Left lobe of liver (tissue), 2 donors: Measurements from ENCODE around the gene CEMIP2. TPM values are rescaled to one million over a fixed set of nuclear protein-coding genes. Genes with fewer than 3 reads are reported as not detected.

ENCODE experiments used
- ATAC-seq: fragments of 200-7000 bp; cut with Tn5 transposase; one replicate; pipeline ENCODE4 v1.9.1; 2020; ENCODE audit warnings: mild to moderate bottlenecking, moderate library complexity
- DNase-seq: peaks from one replicate; pipeline ENCODE4 v3.0.0-alpha.2; 2020; ENCODE audit warnings: low spot score
- total RNA-seq: library from RNA; stranded (reverse); gene quantifications from one replicate; pipeline ENCODE4 v1.2.1, GENCODE V29; 2021
- donor health status: DM: no; HTN: no; CAD: no; lungs with moderate emphysema.
- donor health status: DM: no; HTN: yes; CAD: no.

CEMIP2 gene
- total RNA-seq, 1 donor from 2014 or later = 43.3 TPM

DNA sequence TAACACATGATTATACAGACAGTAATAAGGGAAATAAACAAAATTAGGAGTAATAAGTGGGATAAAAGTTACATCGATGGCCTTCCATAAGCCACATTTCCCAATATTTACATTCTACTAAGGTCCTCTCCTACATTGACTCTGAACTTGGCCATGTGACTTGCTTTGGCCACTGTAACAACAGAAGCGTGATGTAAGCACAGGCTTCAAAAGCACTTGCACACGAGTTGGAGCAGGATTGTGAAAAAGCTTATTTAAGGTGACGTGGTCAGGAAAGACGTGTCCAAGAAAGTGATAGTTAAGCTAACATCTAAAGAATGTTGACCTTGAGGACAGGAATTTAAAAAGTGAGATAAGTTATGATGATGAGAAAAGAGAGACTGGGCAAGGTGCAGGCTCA lies 9.8 kb upstream of the CEMIP2 start:
- ATAC-seq (peak; percentile 49), DNase-seq (no peak)

DNA sequence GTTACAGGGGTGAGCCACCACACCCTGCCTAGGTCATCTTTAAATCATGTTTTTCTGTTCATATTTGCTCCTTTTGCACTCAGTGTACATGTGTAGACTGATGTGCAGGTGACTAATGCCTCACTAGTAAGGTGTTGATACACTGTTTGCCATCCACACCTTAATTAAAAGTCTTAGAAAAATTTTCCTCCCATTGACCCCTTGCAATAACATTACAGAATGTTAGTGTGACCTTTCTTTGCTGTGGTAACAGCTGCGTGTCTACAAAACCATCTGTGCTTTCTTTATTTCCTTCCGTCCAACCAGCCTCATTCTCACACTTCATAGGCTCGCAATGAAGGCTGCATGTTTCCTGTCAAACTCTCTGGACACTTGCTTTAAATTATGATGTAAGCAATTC lies 6.6 kb upstream of the CEMIP2 start:
- DNase-seq = no peak

DNA sequence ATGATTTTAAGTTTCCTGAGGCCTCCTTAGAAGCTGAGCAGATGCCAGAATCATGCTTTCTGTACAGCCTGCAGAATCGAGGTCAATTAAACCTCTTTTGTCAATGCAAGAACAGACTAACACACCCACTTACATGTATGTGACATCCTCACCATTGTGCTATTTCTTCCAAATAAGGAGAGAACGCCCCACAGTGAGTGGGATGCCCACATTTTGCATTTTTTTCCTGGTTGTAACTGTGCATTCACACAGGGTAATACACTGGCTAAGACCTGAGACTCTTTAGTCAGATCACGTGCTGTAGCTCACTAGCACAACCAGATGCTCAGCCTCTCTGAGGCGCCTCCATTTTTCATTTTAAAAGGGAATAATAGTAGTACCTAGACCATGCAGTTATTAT lies 4.4 kb upstream of the CEMIP2 start:
- no peak for DNase-seq
- no peak for ATAC-seq

More for the DNA sequence above, 6.6 kb upstream of the CEMIP2 start:
- no peak for ATAC-seq

DNA sequence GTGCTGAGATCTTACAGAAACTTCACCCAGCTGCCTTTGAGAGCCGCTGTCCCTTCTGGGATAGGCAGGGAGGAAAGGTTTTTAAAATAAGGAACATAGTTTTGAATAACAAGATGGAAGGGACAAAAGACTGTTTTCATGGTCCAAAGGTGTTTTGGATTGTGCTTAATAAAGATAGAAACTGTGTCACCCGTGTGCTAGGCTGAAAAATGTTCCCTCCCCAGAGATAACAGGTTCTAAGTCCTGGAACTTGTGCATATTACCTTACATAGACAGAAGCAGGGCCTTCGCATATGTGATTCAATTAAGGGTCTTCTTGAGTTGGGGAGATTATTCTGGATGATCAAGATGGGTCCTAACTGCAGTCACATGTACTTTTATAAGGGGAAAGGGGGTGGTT lies 1.9 kb upstream of the CEMIP2 start:
- no peak for DNase-seq
- ATAC-seq = no peak

DNA sequence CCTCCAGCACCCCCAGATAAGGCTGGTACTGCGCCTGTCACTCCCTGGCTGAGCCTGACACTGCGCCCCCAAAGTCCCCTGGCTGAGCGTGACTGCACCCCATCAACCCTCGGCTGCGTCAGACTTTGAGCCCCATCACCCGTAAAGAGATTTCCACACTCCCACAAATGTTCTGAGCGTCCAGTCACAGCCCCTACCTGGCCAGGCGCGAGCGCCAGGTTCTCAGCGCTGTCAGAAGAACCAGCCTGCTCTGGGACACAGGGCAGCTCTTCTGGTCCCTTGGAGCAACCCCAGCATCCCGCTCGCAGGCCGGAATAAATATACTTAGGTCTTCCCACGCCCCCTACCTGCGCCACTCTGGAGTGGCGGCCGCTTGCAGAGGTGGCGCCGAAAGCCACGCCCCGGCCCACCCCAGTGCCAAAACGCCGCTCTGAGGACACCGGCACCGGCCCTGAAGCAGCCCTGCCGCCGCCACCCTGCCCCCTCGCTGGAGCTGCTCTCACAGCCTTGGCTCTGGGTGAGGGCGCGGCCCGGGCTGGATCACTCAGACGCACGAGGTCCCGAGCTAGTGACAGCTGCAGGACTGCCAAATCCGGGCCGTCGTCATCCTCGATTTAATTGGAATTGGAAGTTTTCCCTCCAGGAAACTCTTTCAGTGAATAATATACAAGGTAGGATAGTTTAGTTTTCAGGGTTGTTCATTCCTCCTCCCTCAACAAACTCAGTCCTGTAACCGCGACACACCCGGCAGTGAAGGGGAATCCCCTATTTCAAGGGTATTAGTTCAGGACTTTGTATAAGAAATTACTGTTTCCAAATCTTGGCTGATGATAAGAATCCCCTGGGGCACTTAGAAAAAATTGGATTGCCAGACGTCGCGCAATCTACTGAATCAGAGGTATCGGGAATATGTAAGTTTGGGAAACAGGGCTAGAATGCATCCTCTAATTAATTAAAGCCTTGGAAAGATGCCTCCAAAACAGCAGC lies 1.2 kb upstream of the CEMIP2 start:
- DNase-seq (peak; percentile 99), ATAC-seq (peak; percentile 77)

DNA sequence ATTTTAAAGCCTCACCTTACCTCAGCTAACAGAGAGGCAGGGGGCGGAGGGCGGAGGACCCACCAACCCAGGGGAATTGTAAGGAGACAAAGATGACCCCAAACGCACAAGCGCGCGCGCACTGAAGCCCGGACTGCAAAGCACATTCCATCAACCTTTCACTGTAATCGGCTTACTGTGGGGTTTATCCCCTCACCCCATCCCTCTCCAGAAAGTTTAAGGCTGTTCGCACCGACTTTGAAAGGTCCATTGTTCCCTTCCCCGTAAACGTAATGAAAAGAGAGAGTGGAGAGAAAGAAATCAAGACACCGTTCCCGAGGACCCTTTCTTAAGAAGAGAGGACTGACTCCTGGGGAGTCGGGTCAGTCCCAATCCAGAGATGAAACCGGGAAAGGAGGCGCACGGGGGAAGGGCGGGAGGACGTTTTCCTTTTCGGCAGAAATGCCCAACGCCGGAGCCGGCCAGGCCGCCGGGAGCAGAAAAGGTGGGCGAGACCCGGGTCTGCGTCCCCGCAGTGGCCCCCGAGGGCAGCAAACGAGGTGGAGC lies 464 bp downstream of the CEMIP2 start:
- no peak for DNase-seq
- no peak for ATAC-seq

DNA sequence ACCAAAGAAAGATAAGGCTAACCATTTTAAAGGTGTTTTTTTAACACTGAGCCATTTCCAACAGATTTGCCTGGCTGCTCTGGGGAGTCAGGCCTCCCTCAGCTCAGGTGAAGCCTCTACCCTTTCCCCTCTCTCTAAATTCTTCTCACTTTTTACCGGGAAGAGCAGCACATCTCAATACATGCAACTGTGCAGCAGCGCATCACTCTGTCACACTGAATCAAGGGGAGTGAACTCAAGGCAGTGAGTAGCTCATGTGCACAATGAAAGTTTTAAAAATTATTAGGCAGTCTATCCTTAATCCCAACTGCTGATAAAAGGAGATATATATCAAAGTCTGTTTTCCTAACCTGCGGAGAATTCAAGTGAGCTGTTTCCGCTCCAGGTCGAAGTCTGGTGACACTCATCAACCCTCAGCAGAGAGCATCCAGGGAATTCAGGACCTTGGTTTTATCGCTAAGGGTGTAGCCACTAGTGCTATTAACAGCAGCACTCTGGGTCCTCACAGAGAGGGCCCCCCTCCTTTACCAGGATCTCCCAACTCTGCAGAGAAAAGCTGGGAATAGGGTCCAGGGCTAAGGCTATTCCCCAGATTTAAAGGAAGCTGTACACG lies 1.0 kb downstream of the CEMIP2 start:
- ATAC-seq (no peak), DNase-seq (no peak)

DNA sequence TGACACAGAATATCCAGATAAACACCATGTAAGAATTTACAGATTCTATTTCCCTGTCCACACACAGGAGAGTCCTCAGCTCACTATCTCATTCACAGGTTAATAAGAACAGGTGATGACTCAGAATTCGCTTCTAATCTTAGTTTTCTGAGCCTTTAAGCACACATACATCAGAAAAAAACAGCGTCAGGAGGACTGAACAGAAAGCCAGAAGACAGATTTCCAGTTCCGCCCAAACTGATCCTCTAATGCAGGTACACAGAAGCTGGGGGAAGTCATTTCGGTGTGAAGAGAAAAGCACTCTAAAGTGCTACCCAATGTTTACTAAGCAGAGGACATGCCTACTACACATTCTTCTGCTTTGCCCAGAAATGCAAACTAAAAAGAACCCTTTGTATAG lies 1.6 kb downstream of the CEMIP2 start:
- DNase-seq = no peak
- no peak for ATAC-seq

DNA sequence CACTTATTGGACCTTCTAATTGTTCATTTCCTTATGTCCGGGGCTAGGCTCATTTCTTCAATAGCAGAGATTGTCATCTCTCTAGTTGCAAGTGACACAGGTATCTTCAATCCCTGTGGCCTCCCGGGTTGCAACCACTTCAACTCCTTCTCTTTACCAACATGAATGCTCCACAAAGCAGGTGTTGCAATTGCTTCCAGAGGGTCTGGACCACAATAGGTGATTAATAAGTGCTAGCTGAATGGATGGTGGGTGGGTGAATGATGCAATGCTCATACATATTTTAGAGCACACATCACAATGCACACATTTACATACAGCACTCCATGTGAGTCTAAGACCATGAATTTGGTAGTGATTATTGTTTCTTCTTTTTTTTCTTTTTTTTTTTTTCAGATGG lies 2.6 kb downstream of the CEMIP2 start:
- ATAC-seq (no peak), DNase-seq (no peak)

DNA sequence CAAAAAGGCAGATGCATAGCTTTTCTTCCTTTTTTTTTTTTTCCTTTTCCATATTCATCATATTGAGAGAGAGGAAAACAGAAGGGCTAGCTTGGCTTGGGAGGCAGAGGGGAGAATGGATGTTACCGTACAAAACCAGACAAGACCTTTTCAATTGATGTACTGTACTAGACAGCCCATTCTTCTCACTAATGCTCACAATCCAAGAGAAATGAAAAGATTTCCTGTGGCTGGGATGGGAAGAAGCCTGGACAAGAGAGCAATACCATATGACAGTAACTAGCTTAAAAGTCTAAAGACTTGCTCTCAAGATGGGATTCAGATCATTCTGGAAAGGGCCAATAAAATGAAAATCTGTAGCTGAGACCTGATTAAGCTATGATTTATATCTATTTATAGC lies 3.4 kb downstream of the CEMIP2 start:
- DNase-seq (no peak), ATAC-seq (no peak)

DNA sequence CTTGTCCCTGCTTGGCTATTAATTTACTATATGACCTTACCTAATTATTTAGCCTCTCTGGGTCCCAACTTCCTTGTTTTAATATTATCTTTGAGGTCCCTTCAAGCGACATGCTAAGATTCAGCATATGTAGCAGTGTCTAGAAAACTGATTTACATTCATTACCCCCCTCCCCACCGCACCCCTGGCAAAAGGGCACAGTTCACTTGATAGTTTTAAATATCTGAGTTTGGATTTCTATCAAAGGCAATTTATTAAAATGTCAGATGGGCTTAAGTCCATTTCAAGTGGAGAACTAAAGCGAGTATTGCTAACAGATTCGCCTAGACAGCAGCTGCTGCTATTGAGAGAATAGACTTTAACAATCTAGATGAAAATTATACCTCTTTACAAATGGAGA lies 3.9 kb downstream of the CEMIP2 start:
- no peak for ATAC-seq
- no peak for DNase-seq

DNA sequence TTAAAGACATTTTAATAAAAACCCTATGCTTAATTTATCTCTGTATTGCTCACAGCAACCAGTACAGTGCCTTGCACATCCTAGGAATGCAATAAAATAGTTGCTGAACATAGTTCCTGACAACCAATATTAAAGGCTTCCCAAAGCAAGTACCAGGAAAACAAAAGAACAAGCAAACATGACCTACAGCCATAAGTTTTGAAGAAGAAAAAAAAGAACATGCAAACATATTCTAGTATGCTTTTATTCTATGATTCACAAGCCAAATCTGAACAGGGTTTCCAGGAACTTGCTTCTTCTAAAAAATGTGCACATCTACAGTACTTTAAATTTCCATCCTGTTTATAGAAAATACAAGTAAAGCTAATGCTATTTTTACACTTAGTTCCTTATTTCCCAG lies 4.5 kb downstream of the CEMIP2 start:
- ATAC-seq (no peak), DNase-seq (no peak)

DNA sequence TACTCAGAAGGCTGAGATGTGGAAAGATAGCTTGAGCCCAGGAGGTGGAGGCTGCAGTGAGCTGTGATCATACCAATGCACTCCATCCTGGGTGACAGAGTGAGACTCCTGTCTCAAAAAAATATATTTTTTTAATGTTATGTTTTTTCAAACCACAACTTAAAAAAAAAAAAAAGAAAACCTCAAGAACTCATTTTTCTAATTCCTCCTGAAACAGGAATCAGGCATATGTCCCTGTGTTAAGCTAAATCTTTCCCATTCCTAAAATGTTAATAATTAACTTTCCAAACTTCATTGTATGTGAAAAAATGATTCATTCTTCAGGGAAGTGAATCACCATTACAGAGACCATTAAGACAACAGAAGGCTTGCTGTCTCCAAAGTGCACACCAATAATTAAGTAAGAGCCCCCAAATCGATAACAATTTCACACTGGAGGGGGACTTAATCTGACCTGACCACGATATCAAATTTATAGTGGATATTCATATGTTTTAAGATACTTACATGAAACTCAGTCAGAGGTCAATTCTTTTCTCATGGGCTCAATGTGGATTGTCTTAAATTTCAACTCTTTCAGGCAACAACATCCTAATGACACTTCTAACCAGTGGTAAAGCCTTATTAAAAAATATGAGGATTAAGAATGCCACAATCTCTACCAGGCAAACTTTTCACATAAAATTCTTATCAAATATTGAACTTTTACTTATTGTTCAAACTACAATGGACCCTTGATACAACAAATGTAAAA lies 5.2 kb downstream of the CEMIP2 start:
- DNase-seq = no peak
- ATAC-seq = no peak

DNA sequence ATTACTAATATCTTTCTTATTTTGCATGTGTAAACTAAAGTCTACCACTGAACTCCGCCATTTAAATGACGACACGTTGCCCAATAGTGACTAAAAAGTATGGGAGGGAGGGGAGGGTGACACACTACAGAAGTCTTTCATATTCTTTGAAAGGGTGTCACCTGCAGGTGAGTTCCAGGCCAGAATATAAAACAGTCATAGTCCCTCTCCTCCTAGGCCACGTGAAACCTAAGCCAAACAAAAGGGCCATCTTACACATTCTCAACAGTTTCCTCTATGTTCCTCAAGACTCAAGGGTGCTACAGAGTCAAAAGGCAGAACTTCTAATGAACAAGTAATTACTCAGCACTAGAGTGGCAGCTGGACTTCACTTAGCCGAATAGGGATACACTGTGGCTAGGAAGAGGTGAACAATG lies 6.4 kb downstream of the CEMIP2 start:
- peak; percentile 8 for ATAC-seq
- no peak for DNase-seq

DNA sequence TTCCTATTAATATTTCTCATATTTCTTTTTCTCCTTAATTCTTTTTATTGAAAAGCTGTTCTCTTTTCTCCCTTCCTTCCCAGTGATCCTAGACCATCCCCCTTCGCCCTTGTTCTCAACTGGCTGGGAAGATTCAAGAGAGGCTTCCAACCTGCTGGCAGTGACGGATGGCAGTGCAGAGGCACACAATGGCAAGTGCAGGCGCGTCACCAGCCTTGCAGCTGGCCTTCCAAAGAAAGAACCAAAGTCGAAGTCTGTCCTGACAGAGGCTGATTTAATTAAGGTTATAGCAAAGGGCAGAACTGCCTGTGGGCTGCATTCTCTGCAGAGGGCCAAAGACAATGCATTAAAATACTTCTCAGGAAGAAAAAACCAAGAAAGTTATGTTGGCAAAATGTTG lies 7.4 kb downstream of the CEMIP2 start:
- DNase-seq = peak; percentile 68
- ATAC-seq = peak; percentile 67

DNA sequence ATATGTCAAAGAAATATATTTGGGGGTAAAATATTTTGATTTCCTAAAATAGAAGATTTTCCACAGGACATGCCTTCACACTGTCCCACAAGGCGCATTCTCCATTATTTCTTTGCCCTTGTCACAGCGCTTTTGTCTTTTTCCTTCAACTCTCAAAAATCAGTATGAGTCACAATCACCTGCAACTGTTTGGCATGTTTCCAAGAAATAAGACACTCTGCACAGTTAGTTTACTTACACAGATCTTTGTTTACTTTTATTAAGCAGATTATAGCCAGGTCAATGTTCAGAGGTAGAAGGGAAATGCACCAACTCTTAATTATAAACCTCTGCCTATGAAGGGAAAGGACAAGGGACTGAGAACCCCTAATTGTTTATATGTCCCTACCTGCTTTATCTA lies 9.5 kb downstream of the CEMIP2 start:
- no peak for DNase-seq
- peak; percentile 70 for ATAC-seq

DNA sequence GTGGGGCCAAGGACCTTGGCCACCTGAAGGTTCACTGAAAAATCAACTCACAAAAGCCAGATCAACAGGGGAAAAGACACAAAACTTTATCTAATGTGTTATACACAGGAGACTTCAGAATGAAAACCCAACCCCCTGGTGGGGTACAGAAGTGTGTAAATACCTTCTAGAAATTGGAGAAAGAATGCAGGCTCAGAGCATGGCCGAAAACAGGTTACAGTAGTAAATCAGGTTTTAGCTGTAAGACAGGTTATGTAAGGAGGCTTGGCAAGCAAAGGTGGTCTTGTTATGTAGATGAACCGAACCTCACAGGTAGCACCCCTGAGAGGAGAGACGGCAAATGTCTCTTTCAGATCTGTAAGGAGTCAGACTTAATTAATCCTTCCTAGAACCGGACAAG lies 10.0 kb downstream of the CEMIP2 start:
- no peak for ATAC-seq
- DNase-seq = no peak

DNA sequence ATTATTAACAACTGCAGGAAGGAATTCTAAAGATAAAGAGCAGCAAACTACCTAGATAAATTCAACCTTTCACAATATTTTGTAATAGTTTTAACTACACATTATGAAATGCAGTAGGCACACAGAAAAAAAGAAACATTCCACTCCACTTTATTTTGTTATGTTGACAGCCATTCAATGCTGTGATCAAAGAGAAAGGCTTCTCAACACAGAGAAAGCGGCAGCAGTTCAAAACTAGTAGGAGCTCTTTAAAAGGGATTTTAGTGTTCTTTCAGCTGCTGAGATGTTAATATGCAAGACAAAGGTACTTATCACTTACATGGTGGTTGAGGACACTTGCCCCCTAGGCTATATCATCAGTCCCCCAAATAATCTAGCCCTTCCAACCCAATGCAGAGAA lies 11.6 kb downstream of the CEMIP2 start:
- DNase-seq = no peak
- ATAC-seq = peak; percentile 55

DNA sequence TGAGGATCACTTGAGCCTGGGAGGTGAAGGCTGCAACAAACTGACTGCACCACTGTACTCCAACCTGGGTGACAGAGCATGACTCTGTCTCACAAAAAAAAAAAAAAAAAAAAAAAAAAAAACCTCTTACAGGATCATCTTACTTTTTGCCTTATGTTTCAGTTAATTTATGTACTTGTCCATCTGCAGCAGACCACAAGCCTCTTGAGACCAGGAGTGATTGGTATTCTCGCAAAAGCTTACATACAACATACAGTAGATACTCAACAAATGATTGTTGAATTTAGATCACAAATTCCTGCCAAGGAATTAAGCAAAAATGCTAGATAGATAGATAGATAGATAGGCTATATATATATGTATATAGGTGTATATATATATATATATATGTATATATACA lies 12.4 kb downstream of the CEMIP2 start:
- no peak for ATAC-seq

DNA sequence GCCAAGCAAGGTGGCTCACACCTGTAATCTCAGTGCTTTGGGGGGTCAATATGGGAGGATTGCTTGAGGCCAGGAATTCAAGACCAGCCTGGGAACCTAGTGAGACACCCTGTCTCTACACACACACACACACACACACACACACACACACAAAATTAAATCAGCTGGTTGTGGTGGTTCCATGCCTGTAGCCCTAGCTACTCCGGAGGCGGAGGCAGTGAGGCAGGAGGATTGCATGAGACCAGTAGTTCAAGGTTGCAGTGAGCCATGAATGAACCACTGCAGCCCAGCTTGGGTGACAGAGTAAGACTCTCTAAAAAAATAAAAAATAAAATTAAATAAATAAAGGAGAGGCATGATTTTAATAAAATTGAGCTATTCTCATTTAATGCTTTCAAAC lies 13.1 kb downstream of the CEMIP2 start:
- ATAC-seq (no peak), DNase-seq (no peak)

More for the DNA sequence above, 12.4 kb downstream of the CEMIP2 start:
- DNase-seq = no peak

DNA sequence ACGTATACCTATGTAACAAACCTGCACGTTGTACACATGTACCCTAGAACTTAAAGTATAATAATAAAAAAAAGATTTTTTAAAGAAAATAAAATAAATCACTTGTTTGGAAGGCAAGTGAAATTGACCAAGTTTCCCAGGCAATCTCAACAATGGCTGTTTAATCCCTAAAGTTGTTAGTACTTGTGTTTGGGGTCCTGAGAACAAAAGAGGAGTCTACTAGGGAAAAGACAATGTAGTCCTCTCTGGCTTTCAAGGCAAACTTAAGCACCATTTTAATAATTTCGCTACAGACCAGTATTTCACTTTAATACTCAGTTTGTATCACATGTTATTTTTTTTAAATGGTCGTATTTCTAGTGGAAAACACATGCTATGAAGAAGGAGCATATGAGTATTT lies 14.2 kb downstream of the CEMIP2 start:
- DNase-seq = no peak
- no peak for ATAC-seq
